ENCODE data around the gene GPR15. TPM values are rescaled to one million over a fixed set of nuclear protein-coding genes. Genes with fewer than 3 reads are reported as not detected.
"Not testable (repeated sequence)": the region's sequence is repeated elsewhere in the genome, so short reads cannot be mapped to it uniquely, and the experiment has no call there.

Gene GPR15
- total RNA-seq, 1 donor from 2014 or later, result not detected

GRCh38 chr3:98557324-98558010 is 25.7 kb downstream of the GPR15 start:
- DNase-seq (ENCODE audit: low read depth in 2 of 2), result no peak

GRCh38 chr3:98558100-98558827 is 26.5 kb downstream of the GPR15 start:
- no peak for DNase-seq (ENCODE audit: low read depth in 2 of 2)

- not testable (repeated sequence) for DNase-seq (ENCODE audit: low read depth in 2 of 2)
These were observed 28.0 kb downstream of the GPR15 start for GRCh38 chr3:98559769-98560168.

GRCh38 chr3:98560911-98561310 is 29.1 kb downstream of the GPR15 start:
- no peak for DNase-seq (ENCODE audit: low read depth in 2 of 2)

GRCh38 chr3:98561727-98562521 is 30.1 kb downstream of the GPR15 start:
- DNase-seq (ENCODE audit: low read depth in 2 of 2), result peak in 1 of 2 donors; percentile 8

- DNase-seq (ENCODE audit: low read depth in 2 of 2), result peak in 1 of 2 donors; percentile 7
These were observed 32.0 kb downstream of the GPR15 start for GRCh38 chr3:98563661-98564281.

GRCh38 chr3:98564282-98565005 is 32.7 kb downstream of the GPR15 start:
- DNase-seq (ENCODE audit: low read depth in 2 of 2), result no peak

- DNase-seq (ENCODE audit: low read depth in 2 of 2), result no peak
These were observed 33.5 kb downstream of the GPR15 start for GRCh38 chr3:98565237-98565643.

GRCh38 chr3:98565843-98566242 is 34.1 kb downstream of the GPR15 start:
- DNase-seq (ENCODE audit: low read depth in 2 of 2), result no peak

- DNase-seq (ENCODE audit: low read depth in 2 of 2), result no peak
These were observed 36.0 kb downstream of the GPR15 start for GRCh38 chr3:98567666-98568270.

GRCh38 chr3:98568402-98568801 is 36.6 kb downstream of the GPR15 start:
- no peak for DNase-seq (ENCODE audit: low read depth in 2 of 2)

- peak in 1 of 2 donors; percentile 23 for DNase-seq (ENCODE audit: low read depth in 2 of 2)
These were observed 41.5 kb downstream of the GPR15 start for GRCh38 chr3:98573181-98573728.

GRCh38 chr3:98574132-98574531 is 42.4 kb downstream of the GPR15 start:
- no peak for DNase-seq (ENCODE audit: low read depth in 2 of 2)

- DNase-seq (ENCODE audit: low read depth in 2 of 2), result no peak
These were observed 45.6 kb downstream of the GPR15 start for GRCh38 chr3:98577178-98577895.

GRCh38 chr3:98580401-98581386 is 48.9 kb downstream of the GPR15 start:
- no peak for DNase-seq (ENCODE audit: low read depth in 2 of 2)

GRCh38 chr3:98581474-98581873 is 49.7 kb downstream of the GPR15 start:
- no peak for DNase-seq (ENCODE audit: low read depth in 2 of 2)

GRCh38 chr3:98582042-98582441 is 50.3 kb downstream of the GPR15 start:
- DNase-seq (ENCODE audit: low read depth in 2 of 2), result no peak

- DNase-seq (ENCODE audit: low read depth in 2 of 2), result no peak
These were observed 52.0 kb downstream of the GPR15 start for GRCh38 chr3:98583766-98584165.
